HCT116 (cell line): ENCODE results near the gene XYLT1. TPM values are rescaled to one million over a fixed set of nuclear protein-coding genes. Genes with fewer than 3 reads are reported as not detected.

Experiments used
- ATAC-seq: fragments of 200-7000 bp; cut with Tn5 transposase; 2 replicates; pipeline ENCODE4 v1.9.1; 2020; ENCODE audit warnings: mild to moderate bottlenecking, moderate library complexity
- BruUV-seq: library from RNA; stranded (reverse); fragments of 400-500 nt; replicated peaks from 2 replicates; lab custom pipeline; 2021; lab: Mats Ljungman, UMichigan
- CTCF ChIA-PET: fragments of 300-600 bp; sonication (Branson Sonifier 250); formaldehyde crosslinking; loops from one replicate; lab custom pipeline; 2021; ENCODE audit warnings: antibody characterized with exemption; lab: Charles Lee
- POLR2A ChIA-PET: fragments of 300-600, 350-600 bp; sonication (Branson Sonifier 250); formaldehyde crosslinking; loops from one replicate; lab custom pipeline; 2021; ENCODE audit warnings: antibody characterized with exemption; lab: Charles Lee
- RAD21 ChIA-PET, 2 experiments: fragments of 300-600 bp; sonication (Branson Sonifier 250); formaldehyde crosslinking; loops; one replicate each; lab custom pipeline; 2023; ENCODE audit warnings: low total read pairs in 2 of 2; ENCODE audit not compliant: uncharacterized antibody in 2 of 2, unreplicated experiment in 2 of 2, low non-redundant PET in 1 of 2; lab: Charles Lee
- DNase-seq: peaks from one replicate; pipeline ENCODE4 v3.0.0-alpha.2; 2010; ENCODE audit warnings: low read depth, low spot score
- H2AFZ ChIP-seq: fragments of 200-600 bp; shearing (Covaris generic), sonication (generic); 2 replicates; pipeline ENCODE4 v1.6.1; 2017; ENCODE audit warnings: low read depth, mixed run types, mixed read lengths, antibody characterized with exemption, low read length; ENCODE audit not compliant: poor library complexity, severe bottlenecking
- H3K27ac ChIP-seq: 2 replicates; pipeline ENCODE4 v1.5.1; 2012; ENCODE audit warnings: low read depth, low read length
- H3K27me3 ChIP-seq: fragments of 200-600 bp; sonication (generic); 2 replicates; pipeline ENCODE4 v1.6.1; 2016; ENCODE audit warnings: mixed run types, low read length, mixed read lengths; ENCODE audit not compliant: insufficient read depth
- H3K36me3 ChIP-seq, 2 experiments: fragments of 200-500 bp in 1 of 2; fragments of 200-600 bp in 1 of 2; sonication (Bioruptor generic) in 1 of 2; sonication (generic) in 1 of 2; 2 replicates each; pipeline versions ENCODE4 v1.5.1 to v1.6.1; 2014 to 2016; ENCODE audit warnings: low read length in 2 of 2, inconsistent platforms in 1 of 2, mixed read lengths in 1 of 2, mixed run types in 1 of 2; ENCODE audit not compliant: insufficient read depth in 2 of 2, control insufficient read depth in 1 of 2
- H3K4me1 ChIP-seq, 2 experiments: fragments of 200-600 bp in 1 of 2; sonication (generic) in 1 of 2; 2 replicates each; pipeline versions ENCODE4 v1.5.1 to v1.6.1; 2012 to 2017; ENCODE audit warnings: low read length in 2 of 2, inconsistent platforms in 1 of 2, mild to moderate bottlenecking in 1 of 2, mixed read lengths in 1 of 2, mixed run types in 1 of 2, moderate library complexity in 1 of 2; ENCODE audit not compliant: insufficient read depth in 2 of 2, control insufficient read depth in 1 of 2
- H3K4me2 ChIP-seq: fragments of 200-600 bp; sonication (generic); 2 replicates; pipeline ENCODE4 v1.6.1; 2017; ENCODE audit warnings: mixed run types, low read length, mixed read lengths
- H3K4me3 ChIP-seq, 2 experiments: fragments of 200-600 bp in 1 of 2; sonication (generic) in 1 of 2; replicated peaks in 1 of 2; 2 replicates each; pipeline ENCODE4 v1.5.1; 2011 to 2016; ENCODE audit warnings: low read length in 2 of 2, control low read depth in 1 of 2, low read depth in 1 of 2, mild to moderate bottlenecking in 1 of 2, mixed read lengths in 1 of 2, mixed run types in 1 of 2
- H3K79me2 ChIP-seq: fragments of 200-600 bp; sonication (generic); 2 replicates; pipeline ENCODE4 v1.6.1; 2017; ENCODE audit warnings: mild to moderate bottlenecking, mixed run types, low read length, moderate library complexity, mixed read lengths; ENCODE audit not compliant: insufficient read depth
- H3K9ac ChIP-seq: fragments of 200-600 bp; sonication (generic); 2 replicates; pipeline ENCODE4 v1.6.1; 2016; ENCODE audit warnings: low read length, mixed read lengths
- H3K9me2 ChIP-seq: fragments of 200-600 bp; sonication (generic), shearing (Covaris generic); 2 replicates; pipeline ENCODE4 v1.6.1; 2017; ENCODE audit warnings: mixed run types, mild to moderate bottlenecking, moderate library complexity; ENCODE audit not compliant: insufficient read depth
- H3K9me3 ChIP-seq, 2 experiments: fragments of 200-500 bp in 1 of 2; fragments of 200-600 bp in 1 of 2; sonication (Bioruptor generic) in 1 of 2; sonication (generic) in 1 of 2; 2 replicates each; pipeline ENCODE4 v1.6.1; 2014 to 2017; ENCODE audit warnings: low read length in 2 of 2, mixed read lengths in 2 of 2, inconsistent platforms in 1 of 2, low read depth in 1 of 2, mild to moderate bottlenecking in 1 of 2, mixed run types in 1 of 2, moderate library complexity in 1 of 2; ENCODE audit not compliant: control insufficient read depth in 1 of 2, insufficient read depth in 1 of 2
- H4K20me1 ChIP-seq: fragments of 200-600 bp; sonication (generic), shearing (Covaris generic); 2 replicates; pipeline ENCODE4 v1.6.1; 2017; ENCODE audit warnings: mixed run types, mild to moderate bottlenecking, moderate library complexity; ENCODE audit not compliant: insufficient read depth
- CBX3 ChIP-seq: IDR thresholded peaks from 2 replicates; pipeline ENCODE4 v1.6.1; 2012; ENCODE audit warnings: low read depth
- CEBPB ChIP-seq: IDR thresholded peaks from 2 replicates; pipeline ENCODE4 v1.6.1; 2012; ENCODE audit warnings: low read depth
- EGR1 ChIP-seq: IDR thresholded peaks from 2 replicates; pipeline ENCODE4 v1.6.1; 2012; ENCODE audit warnings: low read depth
- EZH2 ChIP-seq: fragments of 200-600 bp; sonication (generic); IDR thresholded peaks from 2 replicates; pipeline ENCODE4 v1.6.1; 2017; ENCODE audit warnings: antibody characterized with exemption, mixed run types
- EZH2phosphoT487 ChIP-seq: fragments of 200-600 bp; IDR thresholded peaks from 2 replicates; pipeline ENCODE4 v1.6.1; 2018; ENCODE audit warnings: antibody characterized with exemption, borderline replicate concordance
- FOSL1 ChIP-seq: IDR thresholded peaks from 2 replicates; pipeline ENCODE4 v1.6.1; 2012; ENCODE audit warnings: low read depth
- JUND ChIP-seq: IDR thresholded peaks from 2 replicates; pipeline ENCODE4 v1.6.1; 2012
- POLR2A ChIP-seq: IDR thresholded peaks from 2 replicates; pipeline ENCODE4 v1.7.0; 2011; ENCODE audit warnings: borderline replicate concordance; ENCODE audit not compliant: insufficient read depth, insufficient read length; ENCODE audit errors: extremely low read depth
- POLR2AphosphoS5 ChIP-seq: IDR thresholded peaks from 2 replicates; pipeline ENCODE4 v1.6.1; 2011; ENCODE audit warnings: mild to moderate bottlenecking, low read depth, low read length, moderate library complexity
- SIN3A ChIP-seq: IDR thresholded peaks from 2 replicates; pipeline ENCODE4 v1.6.1; 2012; ENCODE audit warnings: low read depth
- SP1 ChIP-seq: IDR thresholded peaks from 2 replicates; pipeline ENCODE4 v1.6.1; 2012; ENCODE audit warnings: low read depth
- SRF ChIP-seq: IDR thresholded peaks from 2 replicates; pipeline ENCODE4 v1.6.1; 2012; ENCODE audit warnings: low read depth
- YY1 ChIP-seq: IDR thresholded peaks from 2 replicates; pipeline ENCODE4 v1.6.1; 2011; ENCODE audit warnings: low read length, low read depth, moderate library complexity, mild to moderate bottlenecking; ENCODE audit not compliant: insufficient replicate concordance; ENCODE audit errors: extremely low read depth
- ZNF274 ChIP-seq: fragments of 200-500 bp; sonication (Bioruptor generic); IDR thresholded peaks from 2 replicates; pipeline ENCODE4 v1.6.1; 2014; ENCODE audit warnings: mild to moderate bottlenecking, low read depth, low read length, inconsistent platforms
- intact Hi-C: fragments of 100-400 bp; cut with micrococcal nuclease; formaldehyde crosslinking; loops from 2 replicates; pipeline ENCODE4 v1.10.0; 2022
- total RNA-seq: library from RNA; stranded (reverse); gene quantifications from one replicate; pipeline ENCODE4 v1.2.1, GENCODE V29; 2021; ENCODE audit not compliant: unreplicated experiment
- TF ChIP-seq, protein P1 (sequence below): IDR thresholded peaks from 2 replicates; pipeline ENCODE4 v1.6.1; 2012
- TF ChIP-seq, protein P2 (sequence below): IDR thresholded peaks from 2 replicates; pipeline ENCODE4 v1.6.1; 2011; ENCODE audit warnings: mild to moderate bottlenecking, low read length, moderate library complexity; ENCODE audit not compliant: insufficient replicate concordance; ENCODE audit errors: extremely low read depth
- TF ChIP-seq, protein P3 (sequence below): IDR thresholded peaks from 2 replicates; pipeline ENCODE4 v1.6.1; 2012; ENCODE audit warnings: low read depth

XYLT1 gene
- total RNA-seq, 1 experiment from 2014 or later, result 4.5 TPM

DNA sequence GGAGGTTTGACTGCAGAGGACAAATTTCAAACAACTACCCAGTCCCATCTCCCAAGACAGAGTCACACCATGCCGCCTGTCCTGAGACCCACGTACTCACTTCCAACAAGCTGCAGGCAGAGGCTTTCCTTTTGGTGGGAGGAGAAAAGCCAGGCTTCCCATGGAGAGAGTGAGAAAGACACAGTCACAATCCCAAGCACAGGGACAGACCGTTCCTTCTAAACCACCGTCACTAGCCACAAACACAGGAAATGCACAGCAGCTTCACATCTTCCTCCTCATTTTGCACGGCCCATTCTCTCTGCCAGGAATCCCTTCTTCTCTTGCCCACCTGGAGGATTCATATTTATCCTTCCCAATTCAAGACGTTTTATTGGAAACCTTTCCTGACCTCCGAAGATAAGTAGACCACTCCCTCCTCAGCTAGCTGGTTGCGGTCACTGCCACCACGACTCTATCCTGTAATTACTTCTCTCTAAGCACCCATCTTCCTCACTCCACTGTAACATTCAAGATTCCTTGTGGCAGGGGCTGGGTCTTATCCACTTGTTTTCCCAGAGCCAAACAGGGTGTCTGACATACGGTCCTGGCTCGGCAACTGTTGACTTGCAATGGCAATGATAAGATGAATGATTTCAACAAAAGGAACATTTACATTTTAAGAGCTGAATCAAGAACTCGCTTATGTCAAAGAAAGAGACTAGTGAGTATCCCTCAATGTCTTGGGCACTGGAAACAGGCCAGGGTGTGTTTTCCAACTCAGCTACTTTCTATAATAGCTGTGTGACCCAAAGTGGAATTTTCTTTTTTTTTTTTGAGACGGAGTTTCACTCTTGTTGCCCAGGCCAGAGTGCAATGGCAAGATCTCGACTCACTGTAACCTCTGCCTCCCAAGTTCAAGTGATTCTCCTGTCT lies 87.6 kb downstream of the XYLT1 start:
- no peaks in the 10 kb centered on the region for H3K4me1 ChIP-seq
- no peaks in the 10 kb centered on the region for H3K79me2 ChIP-seq
- intact Hi-C loops, result no loop called here
- peaks cover 33% of the 10 kb centered on the region; the same call in 1 of the 2 replicates for H3K27me3 ChIP-seq
- H3K9ac ChIP-seq, result no peak overlapping the region
- RAD21 ChIA-PET, result no interaction called here
- no peak for DNase-seq
- no peaks in the 10 kb centered on the region for H4K20me1 ChIP-seq
- CTCF ChIA-PET, result no interaction called here
- no peak for ATAC-seq
- H3K9me2 ChIP-seq, result no peaks in the 10 kb centered on the region
- no peaks in the 10 kb centered on the region for H3K9me3 ChIP-seq
- H3K4me3 ChIP-seq, result no peak overlapping the region
- H3K36me3 ChIP-seq, result no peaks in the 10 kb centered on the region
- H3K4me2 ChIP-seq, result no peak overlapping the region
- POLR2A ChIA-PET, result no interaction called here
- no peak for TF ChIP-seq SP1
- no peak for TF ChIP-seq FOSL1
- no peak for TF ChIP-seq EZH2phosphoT487
- no peak for TF ChIP-seq SRF
- no peak for TF ChIP-seq POLR2A
- TF ChIP-seq EZH2, result no peak
- no peak for TF ChIP-seq POLR2AphosphoS5
- TF ChIP-seq SIN3A, result no peak
- TF ChIP-seq, protein P1, sequence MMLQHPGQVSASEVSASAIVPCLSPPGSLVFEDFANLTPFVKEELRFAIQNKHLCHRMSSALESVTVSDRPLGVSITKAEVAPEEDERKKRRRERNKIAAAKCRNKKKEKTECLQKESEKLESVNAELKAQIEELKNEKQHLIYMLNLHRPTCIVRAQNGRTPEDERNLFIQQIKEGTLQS, result no peak
- TF ChIP-seq YY1, result no peak
- TF ChIP-seq ZNF274, result no peak
- TF ChIP-seq, protein P2, sequence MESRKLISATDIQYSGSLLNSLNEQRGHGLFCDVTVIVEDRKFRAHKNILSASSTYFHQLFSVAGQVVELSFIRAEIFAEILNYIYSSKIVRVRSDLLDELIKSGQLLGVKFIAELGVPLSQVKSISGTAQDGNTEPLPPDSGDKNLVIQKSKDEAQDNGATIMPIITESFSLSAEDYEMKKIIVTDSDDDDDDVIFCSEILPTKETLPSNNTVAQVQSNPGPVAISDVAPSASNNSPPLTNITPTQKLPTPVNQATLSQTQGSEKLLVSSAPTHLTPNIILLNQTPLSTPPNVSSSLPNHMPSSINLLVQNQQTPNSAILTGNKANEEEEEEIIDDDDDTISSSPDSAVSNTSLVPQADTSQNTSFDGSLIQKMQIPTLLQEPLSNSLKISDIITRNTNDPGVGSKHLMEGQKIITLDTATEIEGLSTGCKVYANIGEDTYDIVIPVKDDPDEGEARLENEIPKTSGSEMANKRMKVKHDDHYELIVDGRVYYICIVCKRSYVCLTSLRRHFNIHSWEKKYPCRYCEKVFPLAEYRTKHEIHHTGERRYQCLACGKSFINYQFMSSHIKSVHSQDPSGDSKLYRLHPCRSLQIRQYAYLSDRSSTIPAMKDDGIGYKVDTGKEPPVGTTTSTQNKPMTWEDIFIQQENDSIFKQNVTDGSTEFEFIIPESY, result no peak
- TF ChIP-seq CBX3, result no peak
- TF ChIP-seq, protein P3, sequence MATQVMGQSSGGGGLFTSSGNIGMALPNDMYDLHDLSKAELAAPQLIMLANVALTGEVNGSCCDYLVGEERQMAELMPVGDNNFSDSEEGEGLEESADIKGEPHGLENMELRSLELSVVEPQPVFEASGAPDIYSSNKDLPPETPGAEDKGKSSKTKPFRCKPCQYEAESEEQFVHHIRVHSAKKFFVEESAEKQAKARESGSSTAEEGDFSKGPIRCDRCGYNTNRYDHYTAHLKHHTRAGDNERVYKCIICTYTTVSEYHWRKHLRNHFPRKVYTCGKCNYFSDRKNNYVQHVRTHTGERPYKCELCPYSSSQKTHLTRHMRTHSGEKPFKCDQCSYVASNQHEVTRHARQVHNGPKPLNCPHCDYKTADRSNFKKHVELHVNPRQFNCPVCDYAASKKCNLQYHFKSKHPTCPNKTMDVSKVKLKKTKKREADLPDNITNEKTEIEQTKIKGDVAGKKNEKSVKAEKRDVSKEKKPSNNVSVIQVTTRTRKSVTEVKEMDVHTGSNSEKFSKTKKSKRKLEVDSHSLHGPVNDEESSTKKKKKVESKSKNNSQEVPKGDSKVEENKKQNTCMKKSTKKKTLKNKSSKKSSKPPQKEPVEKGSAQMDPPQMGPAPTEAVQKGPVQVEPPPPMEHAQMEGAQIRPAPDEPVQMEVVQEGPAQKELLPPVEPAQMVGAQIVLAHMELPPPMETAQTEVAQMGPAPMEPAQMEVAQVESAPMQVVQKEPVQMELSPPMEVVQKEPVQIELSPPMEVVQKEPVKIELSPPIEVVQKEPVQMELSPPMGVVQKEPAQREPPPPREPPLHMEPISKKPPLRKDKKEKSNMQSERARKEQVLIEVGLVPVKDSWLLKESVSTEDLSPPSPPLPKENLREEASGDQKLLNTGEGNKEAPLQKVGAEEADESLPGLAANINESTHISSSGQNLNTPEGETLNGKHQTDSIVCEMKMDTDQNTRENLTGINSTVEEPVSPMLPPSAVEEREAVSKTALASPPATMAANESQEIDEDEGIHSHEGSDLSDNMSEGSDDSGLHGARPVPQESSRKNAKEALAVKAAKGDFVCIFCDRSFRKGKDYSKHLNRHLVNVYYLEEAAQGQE, result no peak
- TF ChIP-seq EGR1, result no peak
- TF ChIP-seq CEBPB, result no peak
- no peak for TF ChIP-seq JUND
- H3K27ac ChIP-seq, result no peak overlapping the region
- no TSS peak for BruUV-seq
- H2AFZ ChIP-seq, result no peak overlapping the region
